ENCODE measurements around the gene TNNI2. TPM values are rescaled to one million over a fixed set of nuclear protein-coding genes. Genes with fewer than 3 reads are reported as not detected.
A peak's percentile ranks its signal among the peaks of the same experiment; 100 is the strongest.

Gene TNNI2
- total RNA-seq, 1 experiment from 2014 or later, result 0.29 TPM

- no peak for DNase-seq (ENCODE audit: low read depth)
Observed at GRCh38 chr11:1860108-1860507, 21.3 kb downstream of the TNNI2 start.

- no peak for DNase-seq (ENCODE audit: low read depth)
Observed at GRCh38 chr11:1861435-1862411, 22.9 kb downstream of the TNNI2 start.

GRCh38 chr11:1862588-1863351 lies 24.0 kb downstream of the TNNI2 start:
- peak; percentile 80 for DNase-seq (ENCODE audit: low read depth)

GRCh38 chr11:1863352-1864216 lies 24.8 kb downstream of the TNNI2 start:
- DNase-seq (ENCODE audit: low read depth), result peak; percentile 96

GRCh38 chr11:1864231-1864630 lies 25.4 kb downstream of the TNNI2 start:
- no peak for DNase-seq (ENCODE audit: low read depth)

- DNase-seq (ENCODE audit: low read depth), result no peak
Observed at GRCh38 chr11:1864831-1865665, 26.3 kb downstream of the TNNI2 start.

GRCh38 chr11:1866226-1866625 lies 27.4 kb downstream of the TNNI2 start:
- DNase-seq (ENCODE audit: low read depth), result no peak

- DNase-seq (ENCODE audit: low read depth), result no peak
Observed at GRCh38 chr11:1866776-1867175, 28.0 kb downstream of the TNNI2 start.

- no peak for DNase-seq (ENCODE audit: low read depth)
Observed at GRCh38 chr11:1867381-1867780, 28.6 kb downstream of the TNNI2 start.

- DNase-seq (ENCODE audit: low read depth), result no peak
Observed at GRCh38 chr11:1868056-1868635, 29.4 kb downstream of the TNNI2 start.

- DNase-seq (ENCODE audit: low read depth), result peak; percentile 65
Observed at GRCh38 chr11:1868636-1869291, 30.0 kb downstream of the TNNI2 start.

- DNase-seq (ENCODE audit: low read depth), result peak; percentile 67
Observed at GRCh38 chr11:1869427-1870325, 30.9 kb downstream of the TNNI2 start.

GRCh38 chr11:1870326-1870696 lies 31.5 kb downstream of the TNNI2 start:
- DNase-seq (ENCODE audit: low read depth), result no peak

GRCh38 chr11:1870721-1871466 lies 32.1 kb downstream of the TNNI2 start:
- DNase-seq (ENCODE audit: low read depth), result peak; percentile 67

- DNase-seq (ENCODE audit: low read depth), result no peak
Observed at GRCh38 chr11:1871531-1871930, 32.8 kb downstream of the TNNI2 start.

- no peak for DNase-seq (ENCODE audit: low read depth)
Observed at GRCh38 chr11:1872267-1872985, 33.6 kb downstream of the TNNI2 start.
